Upper lobe of left lung (tissue), 6 donors: Measurements from ENCODE around the gene GKN1. TPM values are rescaled to one million over a fixed set of nuclear protein-coding genes. Genes with fewer than 3 reads are reported as not detected.

ENCODE experiments used
- ATAC-seq, 2 donors: fragments of 200-7000 bp; cut with Tn5 transposase; one replicate each; pipeline ENCODE4 v1.9.1; 2022; ENCODE audit warnings: mild to moderate bottlenecking in 2 of 2, moderate library complexity in 2 of 2; ENCODE audit not compliant: low FRiP score in 2 of 2
- DNase-seq, 2 donors: peaks; one replicate each; pipeline ENCODE4 v3.0.0-alpha.2; 2019 to 2020
- H3K27ac ChIP-seq, 4 donors: fragments of 200-600 bp; sonication (generic); one replicate each; pipeline ENCODE4 v1.5.1; 2016 to 2019
- H3K27me3 ChIP-seq, 4 donors: fragments of 200-600 bp; sonication (generic); one replicate each; pipeline ENCODE4 v1.5.1; 2017 to 2019
- H3K36me3 ChIP-seq, 4 donors: fragments of 200-600 bp; sonication (generic); one replicate each; pipeline ENCODE4 v1.5.1; 2016 to 2019
- H3K4me1 ChIP-seq, 4 donors: fragments of 200-600 bp; sonication (generic); one replicate each; pipeline ENCODE4 v1.5.1; 2018 to 2019
- H3K4me3 ChIP-seq, 4 donors: fragments of 200-600 bp; sonication (generic); one replicate each; pipeline ENCODE4 v1.5.1; 2017 to 2019; ENCODE audit warnings: mild to moderate bottlenecking in 2 of 4, moderate library complexity in 1 of 4
- H3K9me3 ChIP-seq, 4 donors: fragments of 200-600 bp; sonication (generic); one replicate each; pipeline ENCODE4 v1.5.1; 2018 to 2019
- CTCF ChIP-seq, 6 experiments: fragments of 450-650 bp in 4 of 6; fragments of 200-600 bp in 2 of 6; sonication (generic) in 2 of 6; IDR thresholded peaks; one replicate each; pipeline ENCODE4 v1.5.1; 2016 to 2019; ENCODE audit warnings: antibody characterized with exemption in 6 of 6
- EP300 ChIP-seq, 4 donors: sonication (generic); formaldehyde crosslinking; IDR thresholded peaks; one replicate each; pipeline ENCODE4 v1.5.1; 2017; ENCODE audit warnings: antibody characterized with exemption in 4 of 4, control low read depth in 2 of 4
- POLR2A ChIP-seq, 4 donors: fragments of 450-650 bp; IDR thresholded peaks; one replicate each; pipeline ENCODE4 v1.5.1; 2016 to 2017; ENCODE audit warnings: antibody characterized with exemption in 4 of 4, mild to moderate bottlenecking in 2 of 4
- POLR2AphosphoS5 ChIP-seq, 2 donors: sonication (generic); formaldehyde crosslinking; IDR thresholded peaks; one replicate each; pipeline ENCODE4 v1.5.1; 2017; ENCODE audit warnings: antibody characterized with exemption in 2 of 2
- WGBS, 2 donors: methylation state at CpG; one replicate each; pipeline ENCODE4 v1.1.5; 2017 to 2018; 5-methylcytosine and 5-hydroxymethylcytosine counted together
- total RNA-seq, 6 donors: library from RNA; depleted of rRNA in 4 of 6; stranded (reverse); fragments of >200 nt in 4 of 6; gene quantifications; one replicate each; pipeline versions ENCODE4 v1.1.0 to v1.2.1, GENCODE V29; 2016 to 2021
- donor health status: DM: no; HTN: no; CAD: no; lungs with moderate emphysema.
- donor health status: DM: no; HTN: yes; CAD: no; lungs with severe emphysema.

Gene GKN1
- not detected for total RNA-seq

DNA sequence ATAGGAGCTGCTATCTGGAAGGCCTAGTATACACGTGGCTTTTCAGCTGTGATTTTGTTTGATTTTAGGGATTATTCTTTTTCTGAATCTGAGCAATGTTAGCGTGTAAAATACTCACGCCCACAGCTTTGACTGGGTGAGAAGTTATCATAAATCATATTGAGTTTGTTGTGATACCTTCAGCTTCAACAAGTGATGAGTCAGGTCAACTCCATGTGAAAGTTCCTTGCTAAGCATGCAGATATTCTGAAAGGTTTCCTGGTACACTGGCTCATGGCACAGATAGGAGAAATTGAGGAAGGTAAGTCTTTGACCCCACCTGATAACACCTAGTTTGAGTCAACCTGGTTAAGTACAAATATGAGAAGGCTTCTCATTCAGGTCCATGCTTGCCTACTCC is at the start of gene GKN1:
GKN1 (plus strand) TSS at position 386 of the 400 bp plus-strand sequence. CDS start 42 bp downstream, outside the sequence.
- H3K36me3 ChIP-seq = no peaks in the 10 kb centered on the region
- WGBS, 2 donors = 58 to 63% methylated on average over 3 of the region's 3 CpGs

DNA sequence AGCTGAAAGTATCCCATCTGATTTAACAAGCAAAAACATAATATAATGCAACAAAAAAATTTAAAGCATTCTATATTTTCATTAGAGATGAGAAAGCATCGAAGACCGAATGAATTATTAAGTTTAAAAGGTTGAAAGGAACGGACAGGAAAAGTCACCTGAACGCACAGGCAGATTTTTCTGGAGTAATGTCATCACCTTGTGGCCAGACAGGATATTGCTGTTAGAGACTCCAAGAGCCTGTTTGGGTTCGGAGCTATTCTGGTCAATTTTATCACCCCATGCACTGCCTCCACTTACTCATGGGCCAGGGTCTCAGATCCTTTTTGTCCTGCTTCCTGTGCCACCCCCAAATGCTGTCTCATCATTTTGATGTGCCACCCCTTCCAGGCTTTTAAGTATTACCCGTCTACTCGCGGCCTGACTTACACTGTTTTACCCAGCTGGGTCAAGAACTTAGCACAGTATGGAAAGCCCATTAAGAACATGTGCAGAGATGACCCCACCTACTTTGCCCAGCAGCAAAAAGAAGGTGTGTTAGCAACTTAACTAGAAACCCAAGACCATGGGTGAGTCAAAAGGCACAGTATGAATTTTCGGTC is 49.0 kb upstream of the GKN1 start:
- ATAC-seq (peak; percentile 60 to 83), DNase-seq (no peak)
- H3K4me1 ChIP-seq = no peaks in the 10 kb centered on the region
- H3K4me3 ChIP-seq = no peak overlapping the region
- TF ChIP-seq CTCF (IDR thresholded peaks at IDR 0.05) (peak; percentile 78 to 91 (median 86)), POLR2A (IDR thresholded peaks at IDR 0.05) (no peak)
- no peaks in the 10 kb centered on the region for H3K36me3 ChIP-seq
- WGBS, 2 donors = 41 to 42% methylated on average over 9 of the region's 9 CpGs
- H3K27ac ChIP-seq = no peak overlapping the region
- no peaks in the 10 kb centered on the region for H3K27me3 ChIP-seq
- H3K9me3 ChIP-seq = no peaks in the 10 kb centered on the region

More for the DNA sequence above, at the start of gene GKN1:
- no peaks in the 10 kb centered on the region for H3K4me1 ChIP-seq
- no peak for DNase-seq
- H3K9me3 ChIP-seq = no peaks in the 10 kb centered on the region
- H3K4me3 ChIP-seq = no peak within 1 kb of the TSS
- no peak for TF ChIP-seq POLR2A (IDR thresholded peaks at IDR 0.05)
- no peak for TF ChIP-seq CTCF (IDR thresholded peaks at IDR 0.05)
- no peak for TF ChIP-seq EP300 (IDR thresholded peaks at IDR 0.05)
- no peak within 1 kb of the TSS for H3K27ac ChIP-seq
- no peak for ATAC-seq
- H3K27me3 ChIP-seq = no peaks in the 10 kb centered on the region

- ATAC-seq = no peak
- H3K27me3 ChIP-seq = no peaks in the 10 kb centered on the region
- H3K9me3 ChIP-seq = no peaks in the 10 kb centered on the region
- no peak overlapping the region for H3K27ac ChIP-seq
- DNase-seq = peak in 1 of 2 donors; percentile 10
- WGBS, 2 donors = 65 to 67% methylated on average over 4 of the region's 4 CpGs
- TF ChIP-seq CTCF (IDR thresholded peaks at IDR 0.05) (no peak), EP300 (IDR thresholded peaks at IDR 0.05) (no peak), POLR2A (IDR thresholded peaks at IDR 0.05) (no peak), POLR2AphosphoS5 (IDR thresholded peaks at IDR 0.05) (no peak)
- no peak overlapping the region for H3K4me3 ChIP-seq
- H3K36me3 ChIP-seq = no peaks in the 10 kb centered on the region
- peaks cover 0 to 2% (median 0%) of the 10 kb centered on the region in 4 donors for H3K4me1 ChIP-seq
Observed at GRCh38 chr2:68926796-68927195, 47.6 kb upstream of the GKN1 start.

DNA sequence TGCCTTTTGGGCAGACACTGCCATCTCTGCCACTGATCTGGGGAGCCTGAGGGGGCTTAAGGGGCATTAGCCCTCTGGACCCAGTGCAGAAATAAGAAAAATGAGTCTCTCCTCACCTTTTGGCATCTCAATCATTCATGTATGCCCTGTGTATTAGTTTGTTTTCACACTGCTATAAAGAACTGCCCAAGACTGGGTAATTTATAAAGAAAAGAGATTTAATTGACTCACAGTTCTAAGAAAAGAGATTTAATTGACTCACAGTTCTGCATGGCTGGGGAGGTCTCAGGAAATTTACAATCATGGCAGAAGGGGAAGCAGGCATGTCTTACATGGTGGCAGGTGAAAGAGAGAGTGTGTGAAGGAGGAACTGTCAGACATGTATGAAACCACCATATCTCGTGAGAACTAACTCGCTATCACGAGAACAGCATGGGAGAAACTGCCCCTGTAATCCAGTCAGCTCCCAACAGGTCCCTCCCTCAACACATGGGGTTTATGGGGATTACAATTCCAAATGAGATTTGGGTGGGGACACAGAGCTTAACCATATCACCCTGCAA is 43.2 kb upstream of the GKN1 start:
- 92 to 93% methylated on average over 3 of the region's 3 CpGs for WGBS, 2 donors
- Histone ChIP-seq H3K36me3 (no peaks in the 10 kb centered on the region), H3K4me1 (peaks cover 0 to 9% (median 2%) of the 10 kb centered on the region in 4 donors), H3K27ac (no peak overlapping the region), H3K9me3 (no peaks in the 10 kb centered on the region), H3K27me3 (no peaks in the 10 kb centered on the region), H3K4me3 (no peak overlapping the region)
- no peak for DNase-seq
- ATAC-seq = no peak
- TF ChIP-seq CTCF (IDR thresholded peaks at IDR 0.05) (no peak), POLR2A (IDR thresholded peaks at IDR 0.05) (no peak), POLR2AphosphoS5 (IDR thresholded peaks at IDR 0.05) (no peak), EP300 (IDR thresholded peaks at IDR 0.05) (no peak)

- no peaks in the 10 kb centered on the region for H3K9me3 ChIP-seq
- ATAC-seq (no peak), DNase-seq (no peak)
- H3K4me1 ChIP-seq = peaks cover 0 to 15% (median 7%) of the 10 kb centered on the region in 4 donors
- TF ChIP-seq EP300 (IDR thresholded peaks at IDR 0.05) (no peak), POLR2A (IDR thresholded peaks at IDR 0.05) (no peak), POLR2AphosphoS5 (IDR thresholded peaks at IDR 0.05) (no peak), CTCF (IDR thresholded peaks at IDR 0.05) (no peak)
- H3K36me3 ChIP-seq = no peaks in the 10 kb centered on the region
- peak overlapping the region in 3 of 4 donors; percentile 32 to 58 (median 38) for H3K27ac ChIP-seq
- WGBS, 2 donors = 50 to 75% methylated on average over 3 to 4 of the region's 4 CpGs
- H3K4me3 ChIP-seq = no peak overlapping the region
- H3K27me3 ChIP-seq = no peaks in the 10 kb centered on the region
Observed at GRCh38 chr2:68931799-68932198, 42.6 kb upstream of the GKN1 start.
